Measurements from ENCODE around the gene SIPA1L3.

GRCh38 chr19:38012290-38012689 lies 105.3 kb downstream of the SIPA1L3 start:
- TF ChIP-seq POLR2A (IDR thresholded peaks at IDR 0.05) = no peak
- TF ChIP-seq, protein P1, sequence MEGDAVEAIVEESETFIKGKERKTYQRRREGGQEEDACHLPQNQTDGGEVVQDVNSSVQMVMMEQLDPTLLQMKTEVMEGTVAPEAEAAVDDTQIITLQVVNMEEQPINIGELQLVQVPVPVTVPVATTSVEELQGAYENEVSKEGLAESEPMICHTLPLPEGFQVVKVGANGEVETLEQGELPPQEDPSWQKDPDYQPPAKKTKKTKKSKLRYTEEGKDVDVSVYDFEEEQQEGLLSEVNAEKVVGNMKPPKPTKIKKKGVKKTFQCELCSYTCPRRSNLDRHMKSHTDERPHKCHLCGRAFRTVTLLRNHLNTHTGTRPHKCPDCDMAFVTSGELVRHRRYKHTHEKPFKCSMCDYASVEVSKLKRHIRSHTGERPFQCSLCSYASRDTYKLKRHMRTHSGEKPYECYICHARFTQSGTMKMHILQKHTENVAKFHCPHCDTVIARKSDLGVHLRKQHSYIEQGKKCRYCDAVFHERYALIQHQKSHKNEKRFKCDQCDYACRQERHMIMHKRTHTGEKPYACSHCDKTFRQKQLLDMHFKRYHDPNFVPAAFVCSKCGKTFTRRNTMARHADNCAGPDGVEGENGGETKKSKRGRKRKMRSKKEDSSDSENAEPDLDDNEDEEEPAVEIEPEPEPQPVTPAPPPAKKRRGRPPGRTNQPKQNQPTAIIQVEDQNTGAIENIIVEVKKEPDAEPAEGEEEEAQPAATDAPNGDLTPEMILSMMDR (IDR thresholded peaks at IDR 0.05) = no peak
